C4-2B (cell line): ENCODE measurements around the gene WHRN.

Source experiments
- CTCF ChIP-seq: fragments of 450-650 bp; conservative IDR thresholded peaks from 2 replicates; pipeline ENCODE4 v1.5.1; 2017; ENCODE audit warnings: mild to moderate bottlenecking
- ZFX ChIP-seq: fragments of 450-650 bp; IDR thresholded peaks from 2 replicates; pipeline ENCODE4 v1.6.1; 2017

GRCh38 chr9:114469091-114469853 lies 36.0 kb downstream of the WHRN start:
- TF ChIP-seq CTCF: no peak
- TF ChIP-seq ZFX: no peak
